Glutamatergic neuron (in vitro differentiated cells): ENCODE measurements around the gene HELQ. TPM values are rescaled to one million over a fixed set of nuclear protein-coding genes. Genes with fewer than 3 reads are reported as not detected.

Experiments used
- DNase-seq: peaks from one replicate; pipeline ENCODE4 v3.0.0; 2022
- H3K27ac Mint-ChIP-seq: one replicate; pipeline ENCODE4 v1.8.0; 2020; ENCODE audit warnings: mild to moderate bottlenecking, mixed read lengths, inconsistent platforms; ENCODE audit not compliant: unreplicated experiment
- H3K27me3 Mint-ChIP-seq: one replicate; pipeline ENCODE4 v1.8.0; 2020; ENCODE audit warnings: mild to moderate bottlenecking, moderate library complexity, mixed read lengths, inconsistent platforms; ENCODE audit not compliant: unreplicated experiment
- H3K36me3 Mint-ChIP-seq: one replicate; pipeline ENCODE4 v1.8.0; 2020; ENCODE audit warnings: mild to moderate bottlenecking, mixed read lengths, inconsistent platforms; ENCODE audit not compliant: unreplicated experiment
- H3K4me1 Mint-ChIP-seq: one replicate; pipeline ENCODE4 v1.8.0; 2020; ENCODE audit warnings: mild to moderate bottlenecking, low read depth, mixed read lengths, inconsistent platforms; ENCODE audit not compliant: unreplicated experiment
- H3K4me3 Mint-ChIP-seq: one replicate; pipeline ENCODE4 v1.8.0; 2020; ENCODE audit warnings: mild to moderate bottlenecking, mixed read lengths, inconsistent platforms; ENCODE audit not compliant: unreplicated experiment
- H3K9me3 Mint-ChIP-seq: one replicate; pipeline ENCODE4 v1.8.0; 2020; ENCODE audit warnings: mild to moderate bottlenecking, moderate library complexity, mixed read lengths, inconsistent platforms; ENCODE audit not compliant: unreplicated experiment
- CTCF ChIP-seq: fragments of 200-600 bp; sonication (generic); IDR thresholded peaks from one replicate; pipeline ENCODE4 v1.5.0; 2021; ENCODE audit not compliant: partially characterized antibody, unreplicated experiment
- total RNA-seq: library from RNA; stranded (reverse); fragmentation: NEBNext Ultra II Directional; extraction: Animal tissue kit (Norgen Biotek cat#: 25700); gene quantifications from one replicate; pipeline ENCODE4 v1.2.1, GENCODE V29; 2021; ENCODE audit not compliant: unreplicated experiment

HELQ gene
- total RNA-seq, 1 donor from 2014 or later, result 11.7 TPM

GRCh38 chr4:83362492-83363329, 92.9 kb downstream of the HELQ start:
- no peak for DNase-seq
- H3K36me3 Mint-ChIP-seq, result no peaks in the 10 kb centered on the region
- no peaks in the 10 kb centered on the region for H3K9me3 Mint-ChIP-seq
- H3K27ac Mint-ChIP-seq, result no peak overlapping the region
- no peak overlapping the region for H3K4me3 Mint-ChIP-seq
- TF ChIP-seq CTCF, result no peak
- H3K4me1 Mint-ChIP-seq, result no peaks in the 10 kb centered on the region
- H3K27me3 Mint-ChIP-seq, result no peaks in the 10 kb centered on the region

- Mint-ChIP-seq H3K4me1 (no peaks in the 10 kb centered on the region), H3K27me3 (no peaks in the 10 kb centered on the region), H3K4me3 (no peak overlapping the region), H3K9me3 (no peaks in the 10 kb centered on the region), H3K36me3 (no peaks in the 10 kb centered on the region), H3K27ac (no peak overlapping the region)
- no peak for TF ChIP-seq CTCF
- no peak for DNase-seq
These were observed 94.1 kb downstream of the HELQ start for GRCh38 chr4:83361416-83362103.

GRCh38 chr4:83360018-83360417, 95.6 kb downstream of the HELQ start:
- no peak for TF ChIP-seq CTCF
- no peak for DNase-seq
- H3K9me3 Mint-ChIP-seq, result no peaks in the 10 kb centered on the region
- H3K27ac Mint-ChIP-seq, result no peak overlapping the region
- no peaks in the 10 kb centered on the region for H3K36me3 Mint-ChIP-seq
- H3K4me1 Mint-ChIP-seq, result no peaks in the 10 kb centered on the region
- no peak overlapping the region for H3K4me3 Mint-ChIP-seq
- no peaks in the 10 kb centered on the region for H3K27me3 Mint-ChIP-seq

- no peak overlapping the region for H3K27ac Mint-ChIP-seq
These were observed 97.2 kb downstream of the HELQ start for GRCh38 chr4:83358410-83358809.

More at GRCh38 chr4:83358410-83358809, 97.2 kb downstream of the HELQ start:
- no peak overlapping the region for H3K4me3 Mint-ChIP-seq
- H3K9me3 Mint-ChIP-seq, result peaks cover 1% of the 10 kb centered on the region
- no peaks in the 10 kb centered on the region for H3K4me1 Mint-ChIP-seq
- H3K36me3 Mint-ChIP-seq, result no peaks in the 10 kb centered on the region
- no peaks in the 10 kb centered on the region for H3K27me3 Mint-ChIP-seq
- TF ChIP-seq CTCF, result no peak
- DNase-seq, result no peak

Other genes starting within 250 kb of the HELQ start
- 5.3 TPM for gene COQ2, start 171.0 kb downstream of the HELQ start, total RNA-seq
- 1.8 TPM for gene HPSE, start 121.0 kb downstream of the HELQ start, total RNA-seq
- 27.3 TPM for gene MRPS18C, start 235 bp upstream of the HELQ start, total RNA-seq
- 16.0 TPM for gene ABRAXAS1, start 29.3 kb upstream of the HELQ start, total RNA-seq
- gene GPAT3, start 80.3 kb upstream of the HELQ start, total RNA-seq, result not detected